Activated T-cell treated with anti-CD3 and anti-CD28 coated beads for 48 hours (primary cell): ENCODE results near the gene LARP1B.
"Not testable (repeated sequence)": the region's sequence is repeated elsewhere in the genome, so short reads cannot be mapped to it uniquely, and the experiment has no call there.

Experiments
- DNase-seq: peaks from one replicate; pipeline ENCODE4 v3.0.0-alpha.2; 2020; ENCODE audit warnings: low read depth

LARP1B gene

DNA sequence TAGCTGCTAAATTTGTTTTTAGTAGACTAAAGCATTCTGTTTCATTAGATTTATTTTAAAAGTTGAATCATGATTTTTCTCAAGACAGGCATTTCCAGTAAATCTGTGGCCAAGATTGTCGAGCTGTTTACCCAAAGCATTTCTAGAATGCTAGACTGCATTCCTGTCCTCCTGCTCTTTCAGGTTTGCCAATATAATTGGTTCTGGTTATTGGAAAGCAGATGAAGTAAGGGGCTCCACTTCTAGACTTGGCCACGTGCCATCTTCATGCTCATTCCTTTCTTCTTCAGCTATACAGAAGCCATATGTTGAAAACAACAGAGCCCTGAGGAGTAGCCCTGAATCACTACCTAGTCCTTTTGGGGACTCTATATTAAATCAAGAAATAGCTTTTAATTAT, 164.0 kb downstream of the LARP1B start:
- no peak for DNase-seq

DNA sequence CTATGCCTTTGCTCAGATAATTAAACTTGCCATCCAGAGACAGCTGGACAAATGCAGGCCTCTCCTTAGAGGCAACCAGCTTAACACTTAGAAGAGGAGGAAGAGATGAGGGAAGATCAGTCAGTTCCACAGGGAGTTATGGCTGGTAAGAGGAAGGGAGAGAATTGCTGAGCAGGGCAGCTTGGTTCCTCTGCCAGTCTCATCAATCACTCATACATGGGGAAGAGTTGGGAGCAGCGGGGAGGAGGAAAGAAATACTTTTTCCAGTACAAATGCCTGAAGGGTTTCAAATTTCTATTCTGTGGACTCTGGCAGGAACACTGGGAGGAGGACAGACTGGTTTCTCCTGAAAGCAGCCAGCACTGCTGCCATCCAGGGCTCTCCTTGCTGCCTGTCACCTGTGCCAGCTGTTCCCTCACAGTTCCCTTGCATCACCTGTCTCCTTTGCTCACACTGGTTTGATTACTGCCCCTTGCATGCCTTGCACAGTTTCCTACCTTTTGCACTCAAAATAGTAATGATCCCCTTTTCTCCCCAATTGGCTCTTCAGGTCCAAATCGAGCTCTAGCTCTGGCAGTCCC, 167.0 kb downstream of the LARP1B start:
- no peak for DNase-seq

DNA sequence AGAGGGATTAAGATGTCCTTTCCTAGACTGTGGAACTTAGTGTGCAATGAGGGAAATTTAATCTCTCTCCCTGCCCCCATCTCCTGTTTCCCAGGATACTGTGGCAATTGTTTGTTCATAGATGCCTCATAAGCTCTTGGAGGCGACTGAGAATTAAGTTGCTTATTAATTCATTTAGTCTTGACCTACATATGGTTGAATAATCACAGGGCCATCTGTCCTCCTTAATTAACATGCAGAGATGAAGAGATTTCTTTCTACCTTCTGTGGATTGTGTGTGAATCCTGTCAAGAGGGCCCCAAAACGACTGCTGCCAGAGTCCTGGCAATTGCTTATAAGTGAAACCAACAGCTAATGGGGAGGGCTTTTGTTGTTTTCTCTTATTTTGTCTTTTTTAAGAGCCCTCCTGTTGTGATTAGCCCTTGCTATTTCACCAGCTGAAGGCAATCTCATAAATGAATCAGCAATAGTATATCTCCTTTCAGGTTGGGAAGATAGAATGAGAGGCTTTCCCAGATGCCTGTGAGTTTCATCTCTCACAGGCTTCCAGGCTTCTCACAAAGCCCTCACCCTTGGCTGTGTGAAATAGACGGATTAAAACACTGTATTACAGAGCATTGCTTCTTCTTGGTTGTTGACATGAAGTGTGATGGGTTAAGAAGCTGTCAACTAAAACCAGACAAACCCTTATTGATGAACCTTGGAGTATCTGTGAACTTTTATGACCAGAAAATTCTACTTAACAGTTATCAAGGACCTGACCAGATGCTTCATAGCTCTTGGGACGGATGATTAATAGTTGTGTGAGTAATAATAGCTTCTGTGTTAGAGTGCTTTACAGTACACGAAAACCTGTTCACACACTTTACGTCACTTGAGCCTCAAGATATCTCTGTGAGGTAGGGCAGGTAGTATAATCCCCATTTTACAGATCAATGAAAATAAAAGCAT, 168.0 kb downstream of the LARP1B start:
- DNase-seq = no peak

DNA sequence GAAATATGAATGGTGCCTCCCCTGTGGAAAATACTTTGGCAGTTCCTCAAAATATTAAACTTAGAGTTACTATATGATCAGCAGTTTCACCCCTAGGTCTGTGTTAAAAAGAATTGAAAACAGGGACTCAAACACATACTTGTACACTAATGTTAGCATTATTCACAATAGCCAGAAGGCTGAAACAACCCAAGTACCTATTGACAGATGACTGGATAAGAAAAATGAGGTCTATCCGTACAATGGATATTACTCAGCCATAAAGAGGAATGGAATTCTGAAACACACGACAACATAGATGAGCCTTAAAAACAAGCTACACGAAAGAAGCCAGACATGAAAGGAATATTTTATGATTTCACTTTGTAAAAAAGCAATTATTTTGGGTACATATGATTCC, 171.6 kb downstream of the LARP1B start:
- no peak for DNase-seq

DNA sequence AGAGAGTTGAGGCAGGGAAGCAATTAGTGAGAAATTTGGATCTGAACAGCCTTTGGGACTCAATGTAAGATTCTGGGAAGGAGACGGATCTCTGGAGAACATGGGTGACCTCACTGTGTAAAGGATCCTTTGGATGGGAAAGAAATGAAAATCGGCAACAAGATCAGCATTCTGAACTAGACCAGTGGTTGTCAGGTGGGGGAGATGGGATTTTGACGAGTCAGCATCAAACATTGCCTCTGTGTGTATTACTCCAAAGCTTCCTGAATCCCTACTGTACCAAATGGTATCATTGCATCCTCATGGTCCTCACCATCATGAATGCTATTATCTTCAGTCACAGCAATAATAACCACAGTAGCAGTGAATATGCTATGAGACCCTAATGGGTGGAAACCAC, 173.7 kb downstream of the LARP1B start:
- no peak for DNase-seq

DNA sequence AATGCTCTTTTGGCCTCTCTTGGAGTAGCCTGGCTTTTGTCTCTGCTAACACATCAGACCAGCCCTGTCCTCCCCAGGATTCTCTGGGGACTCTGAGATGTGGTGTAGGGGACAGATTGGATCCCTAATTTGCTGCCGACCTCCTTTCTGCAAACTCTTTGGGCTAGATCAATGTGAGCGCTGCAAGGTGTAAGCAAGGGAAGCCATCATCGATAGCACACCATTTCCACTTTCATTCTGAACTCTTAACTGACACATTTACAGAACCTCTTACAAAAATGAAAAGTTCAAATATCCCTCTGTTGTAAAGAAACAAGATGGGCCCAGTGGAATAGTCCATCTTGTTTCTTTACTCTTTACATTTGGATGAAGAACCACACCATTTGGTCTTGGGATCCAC, 179.9 kb downstream of the LARP1B start:
- DNase-seq = no peak

DNA sequence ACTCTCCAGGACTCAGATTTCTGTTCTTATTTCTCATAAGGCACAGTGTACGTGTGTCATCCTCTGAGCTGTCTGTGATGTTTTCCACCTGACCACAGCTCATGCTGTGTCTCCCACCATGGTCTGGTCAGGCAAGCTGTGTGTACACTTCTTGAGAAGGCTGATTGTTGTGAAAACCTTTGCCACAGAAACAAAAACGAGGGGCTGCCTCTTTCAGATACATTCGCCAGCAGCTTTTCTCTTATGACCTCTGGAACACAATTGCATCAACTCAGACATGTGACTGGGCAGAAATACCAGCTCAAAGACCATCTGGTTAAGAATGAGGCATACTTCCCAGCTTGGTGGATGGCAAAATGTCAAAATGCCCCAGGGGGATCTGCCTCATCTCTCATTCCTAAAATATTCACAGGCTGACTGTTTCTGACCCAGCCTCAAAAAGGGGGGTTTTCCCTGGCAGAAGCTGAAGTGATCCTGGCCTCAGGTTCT, 180.4 kb downstream of the LARP1B start:
- no peak for DNase-seq

DNA sequence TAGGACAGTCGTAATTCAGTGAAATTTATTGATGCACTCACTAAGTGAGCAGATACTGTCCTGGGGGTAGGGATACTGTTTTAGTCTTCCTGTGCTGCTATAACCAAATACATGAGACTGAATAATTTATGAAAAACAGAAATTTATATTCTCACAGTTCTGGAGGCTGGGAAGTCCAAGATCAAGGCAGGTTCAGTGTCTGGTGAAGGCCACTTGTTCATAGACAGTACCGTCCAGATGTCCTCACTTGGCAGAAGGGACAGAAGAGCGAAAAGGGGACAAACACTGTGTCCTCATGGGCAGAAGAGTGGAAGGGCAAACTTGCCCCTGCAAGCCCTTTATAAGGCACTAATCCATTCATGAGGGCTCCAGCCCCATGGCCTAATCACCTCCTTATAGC, 180.9 kb downstream of the LARP1B start:
- DNase-seq = no peak

DNA sequence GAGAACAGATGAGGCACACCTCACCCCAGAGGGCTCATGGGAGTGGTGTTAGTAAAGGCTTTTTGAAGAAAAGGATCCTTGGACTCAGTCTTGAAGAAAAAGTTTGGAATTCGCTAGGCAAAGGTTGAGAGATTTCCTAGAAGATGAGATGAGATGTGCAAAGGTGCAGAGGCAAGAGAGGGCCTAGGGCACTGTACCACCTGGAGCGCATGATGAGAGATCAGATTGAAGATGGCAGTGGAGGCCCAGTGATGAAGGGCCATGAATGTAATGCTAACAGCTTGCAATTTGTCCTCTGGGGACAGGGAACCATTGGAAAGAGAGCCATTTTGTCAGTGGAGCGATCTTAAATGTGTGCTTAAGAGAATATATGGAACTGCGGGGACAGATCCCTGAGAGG, 181.5 kb downstream of the LARP1B start:
- DNase-seq = no peak

DNA sequence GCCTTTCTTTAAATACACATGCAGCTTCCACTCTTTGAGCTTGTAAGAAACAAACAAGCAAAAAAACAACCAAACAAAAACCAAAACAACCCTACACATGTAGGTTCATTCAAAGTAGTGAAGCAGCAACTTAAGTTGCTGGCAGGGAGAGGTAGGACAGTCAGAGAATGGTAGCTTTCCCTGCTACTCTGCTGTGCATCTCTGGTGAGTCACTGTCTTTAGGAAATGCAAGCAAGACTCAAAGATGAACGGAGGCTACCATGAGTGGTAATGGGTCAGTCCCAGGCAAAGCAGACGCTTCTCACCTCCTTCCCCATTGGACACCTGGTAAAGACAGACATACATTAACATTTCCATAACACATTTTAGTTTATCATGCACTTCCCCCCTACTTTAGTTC, 183.3 kb downstream of the LARP1B start:
- DNase-seq = no peak

DNA sequence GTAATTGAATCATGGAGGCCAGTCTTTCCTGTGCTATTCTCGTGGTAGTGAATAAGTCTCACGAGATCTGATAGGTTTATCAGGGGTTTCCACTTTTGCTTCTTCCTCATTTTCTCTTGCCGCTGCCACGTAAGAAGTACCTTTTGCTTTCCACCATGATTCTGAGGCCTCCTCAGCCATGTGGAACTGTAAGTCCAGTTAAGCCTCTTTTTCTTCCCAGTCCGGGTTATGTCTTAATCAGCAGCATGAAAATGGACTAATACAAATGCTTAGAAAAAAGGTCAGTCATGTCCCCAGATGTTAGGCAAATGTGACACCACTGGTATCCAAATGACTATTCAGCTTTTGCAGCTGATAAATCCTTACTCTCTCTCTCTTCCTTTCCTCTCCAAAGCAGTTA, 184.3 kb downstream of the LARP1B start:
- DNase-seq = not testable (repeated sequence)

DNA sequence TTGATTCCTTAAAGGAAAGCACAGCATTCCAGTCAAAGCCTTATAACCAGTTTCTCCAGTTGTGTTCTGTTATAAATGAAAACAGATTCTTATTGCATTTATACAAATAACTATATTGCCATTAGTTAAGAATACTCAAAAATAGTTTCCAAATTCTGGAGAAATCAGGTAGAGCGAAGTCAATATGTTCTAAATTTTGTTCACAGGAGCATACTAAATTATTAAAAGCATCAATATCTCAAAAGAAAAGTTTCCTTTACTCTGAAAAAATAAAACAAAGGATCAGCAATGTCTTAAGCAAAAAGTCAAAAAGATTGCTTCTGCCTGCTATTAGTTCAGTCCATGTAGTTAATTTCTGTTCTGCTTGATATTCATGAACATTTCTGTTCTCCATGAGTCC, 186.8 kb downstream of the LARP1B start:
- no peak for DNase-seq

DNA sequence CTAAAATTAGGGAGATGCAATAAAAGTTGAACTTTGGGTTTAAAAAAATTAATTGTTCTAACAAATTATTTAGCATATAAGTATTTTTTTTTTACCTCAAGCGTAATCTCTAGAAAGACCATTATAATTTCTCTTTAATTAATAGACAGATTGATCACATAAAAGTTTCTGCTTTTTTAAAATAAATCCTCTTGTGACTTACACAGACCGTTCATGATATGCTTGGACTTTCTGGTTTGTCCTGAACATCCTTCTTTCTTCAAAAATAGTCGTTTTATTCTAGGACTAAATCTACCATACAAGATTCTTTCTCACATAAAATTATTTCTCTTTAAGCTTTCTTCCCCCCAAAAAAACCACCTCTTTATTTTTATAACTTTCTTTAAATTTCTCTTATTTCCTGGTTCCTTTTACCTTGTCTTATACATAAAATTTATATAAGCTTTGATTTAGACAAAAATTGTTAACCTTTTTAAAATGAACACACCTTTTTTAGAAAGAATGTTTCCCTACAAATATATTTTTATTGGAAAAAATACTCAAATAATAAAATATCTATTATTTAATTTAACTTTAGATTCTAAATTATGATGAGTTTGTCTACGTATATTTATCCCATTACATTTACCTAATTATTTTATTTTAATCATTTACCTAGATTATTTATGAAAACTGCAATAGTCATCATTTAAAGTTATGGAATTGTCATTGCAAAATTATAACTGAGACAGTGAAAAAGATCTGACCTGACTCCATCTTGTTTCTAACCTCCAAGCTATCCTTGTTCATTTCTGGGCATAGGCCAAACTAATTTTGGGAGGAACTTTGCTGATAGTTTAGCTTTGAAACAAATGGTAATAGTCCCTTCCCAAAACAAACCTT, 188.9 kb downstream of the LARP1B start:
- no peak for DNase-seq

DNA sequence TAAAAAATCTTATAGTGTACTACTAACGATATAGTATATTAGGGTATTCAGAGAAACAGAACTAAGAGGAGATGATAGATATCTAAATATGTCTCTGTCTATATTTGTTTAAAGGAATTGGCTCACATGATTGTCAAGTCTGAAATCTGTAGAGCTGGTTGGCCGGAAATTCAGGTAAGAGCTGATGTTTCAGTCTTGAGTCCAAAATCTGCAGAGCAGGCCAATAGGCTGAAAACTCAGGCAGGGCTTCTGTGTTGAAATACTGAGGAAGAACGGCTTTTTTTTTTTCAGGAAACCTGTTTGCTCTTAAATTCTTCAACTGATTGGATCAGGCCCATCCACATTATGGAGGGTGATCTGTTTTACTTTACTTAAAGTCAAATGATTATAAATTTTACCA, 194.8 kb downstream of the LARP1B start:
- no peak for DNase-seq

DNA sequence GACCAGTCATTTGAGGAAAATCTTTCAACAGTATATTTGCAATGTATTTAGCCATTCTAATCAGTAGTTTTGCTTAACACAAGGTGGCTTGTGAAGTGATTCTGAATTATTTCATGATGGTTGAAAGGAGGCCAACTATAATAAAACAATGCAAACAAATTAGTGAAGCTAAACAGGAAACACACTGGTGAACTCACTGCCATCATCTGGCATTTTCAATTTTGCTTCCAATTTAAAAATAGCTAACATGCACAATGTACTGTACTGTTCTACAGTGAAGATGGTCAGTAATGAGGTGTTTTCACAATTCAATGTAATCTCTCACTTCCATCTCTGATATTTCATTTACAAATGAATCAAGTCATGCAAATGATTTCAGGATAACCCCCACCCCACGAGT, 195.4 kb downstream of the LARP1B start:
- DNase-seq = no peak

DNA sequence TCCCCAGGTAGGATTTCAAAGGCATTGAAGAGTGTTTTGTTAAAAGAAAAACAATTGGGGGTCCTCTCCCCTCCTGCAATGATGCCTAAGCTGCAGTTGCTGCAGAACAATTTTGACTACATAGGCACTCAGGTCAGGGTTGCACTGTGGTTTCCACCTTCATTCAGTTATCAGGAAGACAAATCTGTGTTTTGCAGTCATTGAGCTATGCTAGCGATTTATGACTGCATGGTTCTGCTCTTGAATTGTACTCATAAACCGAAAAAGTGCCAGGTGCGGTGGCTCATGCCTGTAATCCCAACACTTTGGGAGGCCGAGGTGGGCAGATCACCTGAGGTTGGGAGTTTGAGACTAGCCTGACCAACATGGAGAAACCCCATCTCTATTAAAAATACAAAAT, 197.1 kb downstream of the LARP1B start:
- DNase-seq = not testable (repeated sequence)

DNA sequence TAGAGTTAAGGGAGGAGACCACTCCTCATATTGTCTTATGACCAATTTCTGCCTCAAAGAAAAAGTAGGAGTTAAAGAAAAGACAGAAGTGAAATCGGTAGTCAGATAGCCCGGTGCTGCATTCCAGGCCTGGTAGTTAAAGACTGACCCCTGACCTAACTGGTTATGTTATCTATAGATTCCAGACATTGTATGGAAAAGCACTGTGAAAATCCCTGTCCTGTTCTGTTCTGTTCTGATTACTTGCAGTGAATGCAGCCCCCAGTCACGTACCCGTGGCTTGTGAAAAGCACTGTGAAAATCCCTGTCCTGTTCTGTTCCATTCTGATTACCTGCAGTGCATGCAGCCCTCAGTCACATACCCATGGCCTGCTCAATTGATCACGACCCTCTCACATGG, 198.8 kb downstream of the LARP1B start:
- not testable (repeated sequence) for DNase-seq
